NCI-H187 treated with DMSO at 0.1 percent for 48 hours (cell line): Measurements from ENCODE around the gene KRTAP10-3.
"Not testable (repeated sequence)": the region's sequence is repeated elsewhere in the genome, so short reads cannot be mapped to it uniquely, and the experiment has no call there.

Experiments used
- DNase-seq: peaks from one replicate; lab custom pipeline; 2025; lab: John Stamatoyannopoulos, UW

Gene KRTAP10-3

DNA sequence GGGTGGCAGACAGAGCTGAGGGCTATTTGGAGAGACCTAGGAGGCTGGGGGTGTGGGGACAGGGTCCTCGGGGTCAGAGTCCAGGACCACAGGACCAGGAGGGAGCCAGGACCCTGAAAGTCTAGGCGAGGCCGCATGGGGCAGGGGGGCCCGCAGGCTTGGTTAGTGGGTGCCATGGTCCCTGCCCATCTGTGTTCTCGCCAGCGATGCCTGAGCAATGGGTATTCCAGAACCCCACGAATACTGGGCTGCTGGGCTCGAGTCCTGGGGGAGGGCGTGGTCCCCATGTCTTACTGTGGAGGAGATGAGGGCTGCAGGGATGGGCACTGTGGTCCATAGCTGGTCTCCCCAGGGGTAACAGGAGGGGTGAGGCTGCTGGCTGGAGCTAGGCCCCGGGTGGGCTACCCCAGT, 31.7 kb upstream of the KRTAP10-3 start:
- no peak for DNase-seq

- DNase-seq: no peak
Observed at GRCh38 chr21:44589586-44590305, 31.2 kb upstream of the KRTAP10-3 start.

GRCh38 chr21:44589094-44589493, 30.5 kb upstream of the KRTAP10-3 start:
- DNase-seq: no peak

DNA sequence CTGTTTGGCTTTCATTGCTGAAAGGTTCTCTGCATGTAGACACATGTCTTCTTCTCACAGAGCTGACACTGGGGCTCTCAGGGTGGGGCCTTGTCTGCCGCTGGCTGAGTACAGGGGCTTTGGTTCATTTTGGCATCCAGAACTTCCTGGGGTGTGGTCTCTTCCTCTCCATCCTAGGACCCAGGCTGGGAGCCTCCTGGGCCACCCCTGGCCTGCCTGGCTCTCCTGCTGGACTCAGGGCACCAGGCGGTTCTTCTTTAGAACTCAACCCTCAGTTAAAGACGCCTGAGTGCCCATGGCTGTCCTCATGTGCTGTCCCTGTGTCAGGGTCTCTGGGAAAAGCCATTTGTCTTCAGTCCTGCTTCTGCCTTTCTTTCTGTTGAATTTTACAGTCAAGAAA, 27.3 kb upstream of the KRTAP10-3 start:
- no peak for DNase-seq

DNA sequence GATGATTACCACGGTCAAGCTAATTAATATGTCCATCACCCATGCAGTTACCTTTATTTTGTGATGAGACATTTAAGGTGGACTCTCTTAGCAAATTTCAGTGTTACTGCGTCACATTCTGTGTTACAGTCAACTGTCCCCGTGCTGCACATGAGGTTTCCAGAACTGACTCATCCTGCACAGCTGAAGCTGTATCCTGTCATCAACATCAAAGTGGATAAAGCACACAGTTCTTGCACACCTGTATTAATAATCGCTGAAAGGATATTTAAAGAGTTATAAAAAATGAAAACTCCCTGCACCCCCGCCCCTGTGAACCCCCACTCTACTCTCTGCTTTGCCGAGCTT, 25.2 kb upstream of the KRTAP10-3 start:
- DNase-seq: no peak

- DNase-seq: no peak
Observed at GRCh38 chr21:44583089-44583799, 24.6 kb upstream of the KRTAP10-3 start.

DNA sequence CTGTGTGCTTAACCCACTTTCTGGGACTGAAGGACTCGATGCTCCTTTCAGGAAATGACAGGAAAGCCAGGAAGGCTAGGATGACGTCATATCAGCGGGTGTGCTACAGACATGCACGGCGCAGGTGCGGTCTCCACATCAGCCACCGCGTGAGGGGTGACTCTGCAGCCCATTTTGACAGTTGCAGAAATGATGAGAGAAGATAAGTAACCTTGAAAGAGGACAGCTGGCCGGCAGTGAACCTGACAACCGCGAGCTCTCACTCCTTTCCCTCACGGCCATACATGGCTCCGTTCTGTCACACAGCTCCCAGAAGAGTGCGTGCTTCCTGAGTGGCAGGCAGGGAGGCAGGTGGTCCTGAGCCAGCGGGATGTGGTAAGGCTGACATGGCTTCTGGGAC, 23.5 kb upstream of the KRTAP10-3 start:
- DNase-seq: no peak

GRCh38 chr21:44581158-44581557, 22.6 kb upstream of the KRTAP10-3 start:
- no peak for DNase-seq

GRCh38 chr21:44580231-44580821, 21.7 kb upstream of the KRTAP10-3 start, which contains the start of gene KRTAP10-5:
TSS of gene KRTAP10-5 (minus strand) at chr21:44580604. CDS start at chr21:44580578, 26 bp downstream.
- DNase-seq: not testable (repeated sequence)

DNA sequence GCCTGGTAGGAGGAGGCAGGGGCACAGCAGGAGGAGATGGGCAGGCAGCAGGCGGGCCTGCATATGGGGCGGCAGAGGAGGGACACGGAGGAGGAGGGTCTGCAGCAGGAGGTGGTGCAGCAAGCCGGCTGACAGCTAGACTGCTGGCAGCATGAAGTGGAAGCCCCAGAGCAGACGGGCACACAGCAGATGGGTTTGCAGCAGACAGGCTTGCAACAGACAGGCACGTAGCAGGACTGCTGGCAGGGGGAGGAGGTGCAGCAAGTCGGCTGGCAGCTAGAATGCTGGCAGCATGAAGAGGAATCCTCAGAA, 21.2 kb upstream of the KRTAP10-3 start:
- DNase-seq: no peak

DNA sequence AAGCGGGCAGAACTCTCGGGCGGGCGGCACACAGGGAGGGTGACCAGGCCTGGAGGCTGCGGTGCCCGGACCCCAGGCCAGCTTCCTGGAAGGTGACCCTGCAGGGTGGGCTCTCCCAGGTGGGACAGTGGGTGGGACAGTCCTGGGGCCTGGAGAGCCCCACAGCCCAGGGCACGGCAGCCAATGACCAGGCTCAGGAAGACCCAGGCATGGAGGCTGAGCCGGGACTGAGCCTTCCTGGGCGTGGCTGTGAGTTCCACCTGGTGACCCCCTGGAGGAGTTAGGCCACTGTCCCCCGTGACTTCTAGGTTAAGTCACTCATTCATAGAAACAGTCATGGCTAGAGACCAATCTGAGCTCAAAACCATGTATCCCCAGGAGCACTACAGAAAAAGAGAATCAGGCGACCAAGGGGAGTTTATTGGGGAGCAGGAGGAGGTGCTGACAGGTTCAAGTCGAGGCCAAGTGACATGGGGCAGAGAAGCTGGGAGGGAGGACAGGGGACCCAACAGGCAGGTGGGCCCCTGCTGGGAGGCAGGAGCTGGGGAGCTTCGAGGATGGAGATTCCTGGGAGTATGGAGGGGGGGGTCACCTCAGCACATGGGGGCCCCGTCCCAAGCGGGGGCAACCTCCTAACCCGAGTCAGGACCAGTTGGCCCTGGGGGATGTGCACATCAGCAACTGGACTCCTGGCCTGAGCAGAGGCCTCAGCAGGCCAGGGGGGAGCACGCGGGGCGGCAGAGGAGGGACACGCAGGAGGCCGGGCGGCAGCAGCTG, 20.6 kb upstream of the KRTAP10-3 start:
- DNase-seq: no peak

DNA sequence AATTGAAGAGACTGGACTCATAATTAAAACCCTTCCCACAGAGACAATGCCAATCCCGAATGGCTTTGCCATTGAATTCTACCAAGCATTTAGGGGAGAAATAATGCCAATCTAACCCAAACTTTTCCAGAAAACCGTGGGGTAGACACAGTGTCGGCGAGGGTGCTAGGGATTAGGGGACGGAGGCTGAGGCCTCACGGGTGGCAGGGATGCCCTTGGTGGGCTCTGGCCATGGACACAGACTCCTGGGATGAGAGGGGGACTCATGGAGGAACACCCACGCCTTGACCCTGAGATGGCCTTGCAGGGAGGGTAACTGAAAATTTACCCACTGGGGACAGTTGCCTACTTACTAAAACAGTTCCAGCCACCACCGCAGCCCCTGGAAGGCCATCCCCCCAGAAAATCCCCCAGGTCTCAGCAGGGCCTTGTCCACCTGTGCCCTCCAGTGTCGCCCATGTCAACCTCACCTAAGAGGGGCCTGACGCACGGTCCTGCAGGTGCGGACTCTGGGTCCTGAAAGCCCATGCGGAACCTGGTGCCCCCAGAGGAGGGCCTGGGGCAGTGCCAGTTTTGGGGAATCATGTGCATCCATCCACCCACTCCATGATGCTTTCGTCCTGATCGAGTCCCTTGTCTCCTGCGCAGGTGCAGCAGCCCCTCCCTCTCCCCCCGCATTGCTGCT, 19.9 kb upstream of the KRTAP10-3 start:
- DNase-seq: no peak

- no peak for DNase-seq
Observed at GRCh38 chr21:44576025-44576420, 17.4 kb upstream of the KRTAP10-3 start.

DNA sequence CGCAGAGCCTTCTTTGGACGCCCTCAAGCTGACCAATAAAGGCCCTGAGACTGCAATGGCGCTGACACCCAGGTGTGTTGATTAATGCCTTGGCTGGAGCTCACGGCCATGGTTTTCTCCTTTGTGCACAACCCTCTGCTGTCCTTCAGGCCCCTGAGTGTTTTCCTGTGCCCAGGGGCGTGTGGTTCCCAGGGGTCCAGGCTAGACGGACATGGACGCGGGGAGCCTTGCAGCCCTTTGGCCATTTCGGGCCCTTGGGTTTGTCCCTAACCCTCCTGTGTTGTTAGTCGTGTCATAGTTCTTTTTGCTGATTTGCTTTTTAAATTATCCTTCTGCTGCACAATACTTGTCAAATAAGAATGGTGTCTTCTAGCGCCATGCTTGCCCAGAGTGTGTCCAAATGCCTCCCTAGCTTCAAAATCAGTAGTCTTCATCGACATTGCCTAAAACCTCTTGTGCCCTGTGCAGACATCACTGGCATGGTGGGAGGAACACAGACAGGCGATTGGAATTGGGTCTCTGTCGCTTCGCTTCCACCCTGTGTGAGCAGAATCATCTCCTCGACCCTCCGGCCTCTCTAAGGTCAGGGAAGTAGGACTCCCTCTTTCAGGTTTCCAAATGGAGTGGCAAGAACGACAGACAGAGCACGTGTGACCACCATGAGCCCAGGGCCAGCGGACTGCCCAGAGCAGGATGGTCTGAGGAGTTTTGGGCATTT, 16.9 kb upstream of the KRTAP10-3 start:
- no peak for DNase-seq

GRCh38 chr21:44574457-44575306, 16.1 kb upstream of the KRTAP10-3 start:
- DNase-seq: no peak

- DNase-seq: not testable (repeated sequence)
Observed at GRCh38 chr21:44573630-44574456, 15.2 kb upstream of the KRTAP10-3 start, which contains the start of gene KRTAP10-4. TSS of gene KRTAP10-4 (plus strand) at chr21:44573729. CDS start at chr21:44573759, 30 bp downstream.

GRCh38 chr21:44572959-44573583, 14.5 kb upstream of the KRTAP10-3 start:
- no peak for DNase-seq

- DNase-seq: no peak
Observed at GRCh38 chr21:44571844-44572782, 13.5 kb upstream of the KRTAP10-3 start.
